GM18526 (cell line): ENCODE measurements around the gene MRPL1.
A peak's percentile ranks its signal among the peaks of the same experiment; 100 is the strongest.

ENCODE experiments used
- POLR2A ChIP-seq: IDR thresholded peaks from 3 replicates; pipeline ENCODE4 v1.6.1; 2011; ENCODE audit not compliant: insufficient read length; ENCODE audit errors: extremely low read depth

The MRPL1 gene

GRCh38 chr4:77862478-77863216 is at the start of gene MRPL1:
Gene MRPL1, plus strand, starts transcription at chr4:77862830. Its CDS starts 19 bp downstream, at chr4:77862849.
- peak; percentile 86 for TF ChIP-seq POLR2A

- TF ChIP-seq POLR2A, result no peak
Observed at GRCh38 chr4:77815636-77816035, 47.0 kb upstream of the MRPL1 start.

GRCh38 chr4:77816546-77816945 is 46.1 kb upstream of the MRPL1 start:
- TF ChIP-seq POLR2A, result no peak

- no peak for TF ChIP-seq POLR2A
Observed at GRCh38 chr4:77817304-77818072, 45.1 kb upstream of the MRPL1 start.

- TF ChIP-seq POLR2A, result no peak
Observed at GRCh38 chr4:77818073-77818601, 44.5 kb upstream of the MRPL1 start.

- TF ChIP-seq POLR2A, result peak; percentile 28
Observed at GRCh38 chr4:77818602-77819403, 43.8 kb upstream of the MRPL1 start, which contains the start of gene CNOT6L. Gene CNOT6L, minus strand, starts transcription at chr4:77819368. Its CDS starts 60 bp downstream, at chr4:77819308.

- no peak for TF ChIP-seq POLR2A
Observed at GRCh38 chr4:77819404-77819842, 43.2 kb upstream of the MRPL1 start.

- TF ChIP-seq POLR2A, result peak; percentile 46
Observed at GRCh38 chr4:77819843-77820648, 42.6 kb upstream of the MRPL1 start.

- TF ChIP-seq POLR2A, result no peak
Observed at GRCh38 chr4:77820649-77821561, 41.7 kb upstream of the MRPL1 start.

GRCh38 chr4:77821775-77822174 is 40.9 kb upstream of the MRPL1 start:
- TF ChIP-seq POLR2A, result no peak

GRCh38 chr4:77826275-77826674 is 36.4 kb upstream of the MRPL1 start:
- TF ChIP-seq POLR2A, result no peak

- TF ChIP-seq POLR2A, result no peak
Observed at GRCh38 chr4:77827343-77827742, 35.3 kb upstream of the MRPL1 start.

- no peak for TF ChIP-seq POLR2A
Observed at GRCh38 chr4:77833126-77833724, 29.4 kb upstream of the MRPL1 start.
